ENCODE data around the gene XKRX.

Gene XKRX

DNA sequence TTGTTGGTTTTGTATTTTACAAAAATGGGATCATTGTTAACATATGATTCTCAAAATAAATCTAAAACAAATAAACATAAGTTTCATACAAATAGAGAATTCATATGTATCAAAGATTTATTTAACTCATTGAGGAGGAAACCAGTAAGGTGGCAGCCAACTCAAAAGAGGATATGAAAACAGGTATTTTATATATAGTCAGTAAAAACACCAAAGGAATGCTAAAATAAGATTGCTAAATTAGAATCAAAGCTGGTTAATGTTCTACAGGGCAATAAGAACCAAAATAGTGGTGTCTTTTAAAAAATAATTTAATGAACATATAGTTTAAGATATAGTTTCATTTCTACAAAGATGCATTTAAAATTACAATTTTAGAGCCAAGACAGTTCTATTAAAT, 23.1 kb downstream of the XKRX start:
- H3K4me3 ChIP-seq (replicated peaks in 1 of 2; ENCODE audit: low read depth in 2 of 2, low read length in 2 of 2): no peak overlapping the region
- TF ChIP-seq, protein P1, sequence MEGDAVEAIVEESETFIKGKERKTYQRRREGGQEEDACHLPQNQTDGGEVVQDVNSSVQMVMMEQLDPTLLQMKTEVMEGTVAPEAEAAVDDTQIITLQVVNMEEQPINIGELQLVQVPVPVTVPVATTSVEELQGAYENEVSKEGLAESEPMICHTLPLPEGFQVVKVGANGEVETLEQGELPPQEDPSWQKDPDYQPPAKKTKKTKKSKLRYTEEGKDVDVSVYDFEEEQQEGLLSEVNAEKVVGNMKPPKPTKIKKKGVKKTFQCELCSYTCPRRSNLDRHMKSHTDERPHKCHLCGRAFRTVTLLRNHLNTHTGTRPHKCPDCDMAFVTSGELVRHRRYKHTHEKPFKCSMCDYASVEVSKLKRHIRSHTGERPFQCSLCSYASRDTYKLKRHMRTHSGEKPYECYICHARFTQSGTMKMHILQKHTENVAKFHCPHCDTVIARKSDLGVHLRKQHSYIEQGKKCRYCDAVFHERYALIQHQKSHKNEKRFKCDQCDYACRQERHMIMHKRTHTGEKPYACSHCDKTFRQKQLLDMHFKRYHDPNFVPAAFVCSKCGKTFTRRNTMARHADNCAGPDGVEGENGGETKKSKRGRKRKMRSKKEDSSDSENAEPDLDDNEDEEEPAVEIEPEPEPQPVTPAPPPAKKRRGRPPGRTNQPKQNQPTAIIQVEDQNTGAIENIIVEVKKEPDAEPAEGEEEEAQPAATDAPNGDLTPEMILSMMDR (IDR thresholded peaks at IDR 0.05; ENCODE audit: low read depth, low read length): no peak
- no peak for DNase-seq (ENCODE audit: low read depth in 2 of 2)

- no peak overlapping the region for H3K4me3 ChIP-seq (replicated peaks in 1 of 2; ENCODE audit: low read depth in 2 of 2, low read length in 2 of 2)
Measured at GRCh38 chrX:100904433-100904832, 24.3 kb downstream of the XKRX start.

GRCh38 chrX:100895365-100896075, 33.2 kb downstream of the XKRX start:
- peak; percentile 57 to 59 for DNase-seq (ENCODE audit: low read depth in 2 of 2)
- TF ChIP-seq, protein P1 (IDR thresholded peaks at IDR 0.05; ENCODE audit: low read depth, low read length): peak; percentile 63

More at GRCh38 chrX:100904433-100904832, 24.3 kb downstream of the XKRX start:
- no peak for DNase-seq (ENCODE audit: low read depth in 2 of 2)
- TF ChIP-seq, protein P1 (IDR thresholded peaks at IDR 0.05; ENCODE audit: low read depth, low read length): no peak

DNA sequence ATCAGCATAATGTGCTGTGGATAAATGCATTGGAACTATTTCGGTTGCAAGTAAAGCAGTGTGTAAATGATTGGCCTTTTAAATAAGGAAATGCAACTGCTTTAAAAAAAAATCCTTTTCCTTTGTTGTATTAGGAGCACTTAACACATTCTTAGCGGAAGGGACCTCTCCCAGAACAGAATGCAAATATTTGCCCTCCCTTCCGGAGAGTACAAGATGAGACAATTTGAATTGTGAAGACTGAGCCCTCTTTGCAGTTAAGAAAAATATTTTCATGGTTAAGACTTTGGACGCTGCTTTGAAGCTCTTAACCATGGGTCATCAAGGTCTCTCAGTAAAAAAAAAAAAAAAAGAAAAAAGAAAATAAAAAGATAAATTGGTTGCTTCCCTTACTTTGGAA, 45.1 kb downstream of the XKRX start:
- H3K4me3 ChIP-seq (replicated peaks in 1 of 2; ENCODE audit: low read depth in 2 of 2, low read length in 2 of 2): no peak overlapping the region
- no peak for DNase-seq (ENCODE audit: low read depth in 2 of 2)
- TF ChIP-seq, protein P1 (IDR thresholded peaks at IDR 0.05; ENCODE audit: low read depth, low read length): no peak

More at GRCh38 chrX:100895365-100896075, 33.2 kb downstream of the XKRX start:
- no peak overlapping the region for H3K4me3 ChIP-seq (replicated peaks in 1 of 2; ENCODE audit: low read depth in 2 of 2, low read length in 2 of 2)

DNA sequence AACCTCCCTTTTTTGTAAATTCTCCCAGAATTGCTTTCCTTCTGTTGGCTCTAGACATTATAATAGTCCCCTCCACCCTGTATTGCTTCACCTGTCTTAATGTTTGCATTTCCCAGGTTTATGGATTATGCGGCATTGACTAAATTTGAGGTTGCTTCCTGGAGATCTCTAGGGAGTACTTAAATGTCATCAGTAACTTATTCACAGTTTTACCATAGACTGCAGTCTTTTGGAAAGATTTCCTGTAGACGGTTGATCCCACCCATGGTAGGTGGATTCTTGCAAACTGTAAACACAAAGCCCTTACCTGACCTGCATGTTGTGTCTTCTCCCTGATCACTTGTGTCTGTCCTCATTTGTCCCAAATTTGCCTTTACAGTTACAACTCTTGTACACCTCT, 48.3 kb downstream of the XKRX start:
- TF ChIP-seq, protein P1 (IDR thresholded peaks at IDR 0.05; ENCODE audit: low read depth, low read length): no peak
- no peak overlapping the region for H3K4me3 ChIP-seq (replicated peaks in 1 of 2; ENCODE audit: low read depth in 2 of 2, low read length in 2 of 2)
- no peak for DNase-seq (ENCODE audit: low read depth in 2 of 2)

GRCh38 chrX:100874325-100874724, 54.4 kb downstream of the XKRX start, which contains the start of gene NOX1:
TSS of gene NOX1 (minus strand) at chrX:100874359. CDS start at chrX:100874139, 220 bp downstream.
- DNase-seq (ENCODE audit: low read depth in 2 of 2): no peak
- TF ChIP-seq, protein P1 (IDR thresholded peaks at IDR 0.05; ENCODE audit: low read depth, low read length): no peak
- no peak within 1 kb of the TSS for H3K4me3 ChIP-seq (replicated peaks in 1 of 2; ENCODE audit: low read depth in 2 of 2, low read length in 2 of 2)
